Psoas muscle (tissue), 8 donors: ENCODE data around the gene DELE1. TPM values are rescaled to one million over a fixed set of nuclear protein-coding genes. Genes with fewer than 3 reads are reported as not detected.
"Not testable (repeated sequence)": the region's sequence is repeated elsewhere in the genome, so short reads cannot be mapped to it uniquely, and the experiment has no call there.

ENCODE experiments used
- ATAC-seq, 4 donors: fragments of 200-7000 bp; cut with Tn5 transposase; one replicate each; pipeline ENCODE4 v1.9.1; 2020; ENCODE audit warnings: moderate library complexity in 3 of 4, mild to moderate bottlenecking in 2 of 4
- DNase-seq, 2 donors: peaks; one replicate each; pipeline ENCODE4 v3.0.0-alpha.2; 2020
- H3K27ac ChIP-seq: fragments of 200-600 bp; one replicate; pipeline ENCODE4 v1.8.0; 2022
- H3K27me3 ChIP-seq, 3 donors: fragments of 200-600 bp in 1 of 3; one replicate each; pipeline versions ENCODE4 v1.6.1 to v1.8.0; 2013 to 2022; ENCODE audit warnings: low read length in 2 of 3, mild to moderate bottlenecking in 2 of 3, moderate library complexity in 1 of 3; ENCODE audit not compliant: insufficient read depth in 3 of 3
- H3K36me3 ChIP-seq, 2 donors: fragments of 200-600 bp in 1 of 2; one replicate each; pipeline versions ENCODE4 v1.6.1 to v1.8.0; 2013 to 2022; ENCODE audit warnings: low read depth in 1 of 2, mild to moderate bottlenecking in 1 of 2, moderate library complexity in 1 of 2; ENCODE audit not compliant: insufficient read depth in 1 of 2
- H3K4me1 ChIP-seq: fragments of 200-600 bp; one replicate; pipeline ENCODE4 v1.8.0; 2022
- H3K4me3 ChIP-seq: fragments of 200-600 bp; one replicate; pipeline ENCODE4 v1.8.0; 2022; ENCODE audit warnings: mild to moderate bottlenecking
- H3K9me3 ChIP-seq: fragments of 200-600 bp; one replicate; pipeline ENCODE4 v1.8.0; 2022
- WGBS, 3 donors: extraction: QIAGEN DNeasy Blood & Tissue Kit; methylation state at CpG; one replicate each; pipeline versions ENCODE4 v1.1.6 to v1.1.7; 2013; 5-methylcytosine and 5-hydroxymethylcytosine counted together
- intact Hi-C, 2 donors: fragments of 100-400 bp; cut with DNase I; formaldehyde crosslinking; loops; one replicate each; pipeline versions ENCODE4 v1.11.0 to v1.14.2; 2022
- polyA plus RNA-seq, 3 donors: library from polyadenylated mRNA; stranded (reverse); fragments of 200-250 nt; gene quantifications; one replicate each; pipeline ENCODE4 v1.2.3, GENCODE V29; 2013
- total RNA-seq, 4 donors: library from RNA; stranded (reverse); fragmentation: NEBNext Ultra II Directional in 2 of 4; extraction: Animal tissue kit (Norgen Biotek cat#: 25700) in 2 of 4; gene quantifications; one replicate each; pipeline versions ENCODE4 v1.2.1 to v1.2.4, GENCODE V29; 2021 to 2023
- TF ChIP-seq, protein P1 (sequence below): fragments of 200-600 bp; IDR thresholded peaks from one replicate; pipeline ENCODE4 v1.8.0; 2022; ENCODE audit warnings: antibody characterized with exemption
- donor health status: healthy with polysubstance abuse.
- donor health status: DM: no; HTN: no; CAD: no; lungs with moderate emphysema.
- donor health status: Bipolar disorder and iron deficiency.
- donor health status: healthy.
- donor health status: DM: yes; HTN: yes; CAD: no.
- donor health status: DM: no; HTN: no; CAD: no.
- donor health status: DM: no; HTN: no; CAD: no.
- donor health status: DM: yes; HTN: yes; CAD: no.

DELE1 gene
- total and polyA plus RNA-seq, 7 donors: 23.1 to 65.5 (median 40.5) TPM

DNA sequence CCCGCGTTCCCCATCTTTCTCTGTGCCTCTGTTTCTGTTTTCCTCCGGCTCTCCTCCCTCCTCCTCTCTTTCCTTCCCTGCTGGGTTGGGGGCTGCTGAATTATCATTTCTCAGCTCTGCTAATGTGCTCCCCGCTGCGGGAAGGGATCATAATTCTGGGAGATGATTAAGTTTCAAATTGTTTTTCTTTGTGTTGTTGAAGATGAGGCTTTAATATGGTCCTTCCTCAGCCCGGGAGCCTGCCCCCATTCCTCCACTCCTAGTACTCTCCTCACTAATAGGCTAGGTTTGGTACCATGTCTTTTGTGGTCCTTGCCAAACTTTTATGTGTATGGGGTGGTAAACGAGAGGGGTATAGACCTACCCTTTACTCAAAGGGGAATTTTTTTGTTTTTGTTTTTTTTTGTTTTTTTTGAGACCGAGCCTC lies 39.8 kb upstream of the DELE1 start:
- 23 to 37% (median 28%) methylated on average over 8 of the region's 8 CpGs for WGBS, 3 donors
- H3K27me3 ChIP-seq: peaks cover 0 to 46% (median 11%) of the 10 kb centered on the region in 3 donors
- intact Hi-C loops: loop anchor here (2.0 to 5.0 kb wide), 2 partner anchors 68 to 69 kb away; no protein-coding TSS in a partner anchor
- ATAC-seq (no peak), DNase-seq (no peak)
- peaks cover 10% of the 10 kb centered on the region for H3K4me1 ChIP-seq
- no peaks in the 10 kb centered on the region for H3K9me3 ChIP-seq
- no peak overlapping the region for H3K27ac ChIP-seq
- no peaks in the 10 kb centered on the region for H3K36me3 ChIP-seq
- no peak overlapping the region for H3K4me3 ChIP-seq
- TF ChIP-seq, protein P1, sequence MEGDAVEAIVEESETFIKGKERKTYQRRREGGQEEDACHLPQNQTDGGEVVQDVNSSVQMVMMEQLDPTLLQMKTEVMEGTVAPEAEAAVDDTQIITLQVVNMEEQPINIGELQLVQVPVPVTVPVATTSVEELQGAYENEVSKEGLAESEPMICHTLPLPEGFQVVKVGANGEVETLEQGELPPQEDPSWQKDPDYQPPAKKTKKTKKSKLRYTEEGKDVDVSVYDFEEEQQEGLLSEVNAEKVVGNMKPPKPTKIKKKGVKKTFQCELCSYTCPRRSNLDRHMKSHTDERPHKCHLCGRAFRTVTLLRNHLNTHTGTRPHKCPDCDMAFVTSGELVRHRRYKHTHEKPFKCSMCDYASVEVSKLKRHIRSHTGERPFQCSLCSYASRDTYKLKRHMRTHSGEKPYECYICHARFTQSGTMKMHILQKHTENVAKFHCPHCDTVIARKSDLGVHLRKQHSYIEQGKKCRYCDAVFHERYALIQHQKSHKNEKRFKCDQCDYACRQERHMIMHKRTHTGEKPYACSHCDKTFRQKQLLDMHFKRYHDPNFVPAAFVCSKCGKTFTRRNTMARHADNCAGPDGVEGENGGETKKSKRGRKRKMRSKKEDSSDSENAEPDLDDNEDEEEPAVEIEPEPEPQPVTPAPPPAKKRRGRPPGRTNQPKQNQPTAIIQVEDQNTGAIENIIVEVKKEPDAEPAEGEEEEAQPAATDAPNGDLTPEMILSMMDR: no peak

DNA sequence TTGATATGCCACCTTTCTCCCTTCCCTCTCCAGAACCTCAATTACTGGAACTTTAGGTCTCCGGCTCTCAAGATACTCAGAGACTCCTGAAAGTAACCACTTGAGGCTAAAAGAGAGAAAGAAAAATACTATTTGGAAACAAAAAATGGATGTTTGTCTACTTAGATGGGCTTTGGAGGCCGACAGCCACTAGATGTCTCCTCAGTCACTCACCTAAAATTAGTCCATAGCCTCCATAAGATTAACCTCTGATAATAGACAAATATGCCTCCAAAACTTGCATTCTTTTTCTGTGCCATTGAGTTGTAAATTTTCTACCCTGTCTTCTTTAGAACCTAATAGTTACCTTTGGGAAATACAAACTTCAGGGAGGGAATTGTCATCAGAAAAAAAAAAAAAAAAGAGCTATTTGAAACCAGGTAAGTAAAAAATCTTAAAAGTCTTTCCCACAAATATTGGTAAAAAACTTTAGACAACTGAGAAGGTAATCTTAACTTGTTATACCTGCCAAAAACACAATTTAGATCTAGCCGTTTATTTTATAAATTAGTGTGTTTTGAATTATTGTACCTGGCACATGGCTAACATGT lies 34.3 kb upstream of the DELE1 start:
- no peaks in the 10 kb centered on the region for H3K36me3 ChIP-seq
- ATAC-seq (no peak), DNase-seq (no peak)
- TF ChIP-seq, protein P1: peak; percentile 24
- no peak overlapping the region for H3K4me3 ChIP-seq
- no peaks in the 10 kb centered on the region for H3K9me3 ChIP-seq
- 58 to 62% (median 62%) methylated on average over 3 of the region's 3 CpGs for WGBS, 3 donors
- no peak overlapping the region for H3K27ac ChIP-seq
- no peaks in the 10 kb centered on the region for H3K4me1 ChIP-seq
- H3K27me3 ChIP-seq: peaks cover 0 to 25% (median 0%) of the 10 kb centered on the region in 3 donors
- intact Hi-C loops: no loop called here

DNA sequence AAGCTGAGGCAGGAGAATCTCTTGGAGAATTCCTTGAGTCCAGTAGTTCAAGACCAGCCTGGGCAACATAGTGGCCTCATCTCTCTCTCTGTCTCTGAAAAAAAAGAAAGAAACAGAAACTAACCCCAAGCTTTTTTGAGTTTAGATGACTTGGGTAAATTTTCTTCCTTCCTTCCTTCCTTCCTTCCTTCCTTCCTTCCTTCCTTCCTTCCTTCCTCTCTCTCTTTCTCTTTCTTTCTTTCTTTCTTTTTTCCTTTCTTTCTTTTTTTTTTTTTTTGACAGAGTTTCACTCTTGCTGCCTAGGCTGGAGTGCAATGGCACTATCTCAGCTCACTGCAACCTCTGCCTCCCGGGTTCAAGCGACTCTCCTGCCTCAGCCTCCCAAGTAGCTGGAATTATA lies 33.2 kb upstream of the DELE1 start:
- intact Hi-C loops, H3K4me3 ChIP-seq: not testable (repeated sequence)

DNA sequence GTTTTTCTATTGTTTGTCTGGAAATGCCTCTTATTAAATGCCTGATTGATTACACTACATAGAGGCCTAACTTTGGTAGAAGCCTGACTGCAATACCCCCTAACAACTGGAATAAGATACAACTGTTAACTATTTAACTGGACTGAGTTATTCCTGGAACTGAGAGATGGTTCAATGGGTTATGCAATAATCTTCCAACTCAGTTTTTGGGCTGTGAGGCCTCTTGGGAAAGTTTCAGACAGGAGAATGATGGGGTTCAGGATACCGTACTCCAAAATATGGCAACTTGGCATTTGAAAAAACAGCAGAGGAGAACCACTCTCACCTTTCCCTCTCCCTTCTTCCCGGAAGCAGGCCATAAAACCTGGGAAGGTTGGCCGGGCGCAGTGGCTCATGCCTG lies 26.2 kb upstream of the DELE1 start:
- no peak overlapping the region for H3K27ac ChIP-seq
- H3K36me3 ChIP-seq: no peaks in the 10 kb centered on the region
- H3K27me3 ChIP-seq: peaks cover 0 to 3% (median 0%) of the 10 kb centered on the region in 3 donors
- no peaks in the 10 kb centered on the region for H3K9me3 ChIP-seq
- DNase-seq (no peak), ATAC-seq (no peak)
- WGBS, 3 donors: 84 to 93% (median 91%) methylated on average over 4 of the region's 4 CpGs
- H3K4me3 ChIP-seq: no peak overlapping the region
- H3K4me1 ChIP-seq: no peaks in the 10 kb centered on the region
- intact Hi-C loops: no loop called here
- TF ChIP-seq, protein P1: no peak

More for the DNA sequence above, 33.2 kb upstream of the DELE1 start:
- not testable (repeated sequence) for ATAC-seq, H3K27ac ChIP-seq, H3K4me1 ChIP-seq, H3K9me3 ChIP-seq, H3K36me3 ChIP-seq, DNase-seq
- H3K27me3 ChIP-seq: peaks cover 0 to 15% (median 0%) of the 10 kb centered on the region in 3 donors
- 83 to 90% (median 89%) methylated on average over 2 of the region's 2 CpGs for WGBS, 3 donors

DNA sequence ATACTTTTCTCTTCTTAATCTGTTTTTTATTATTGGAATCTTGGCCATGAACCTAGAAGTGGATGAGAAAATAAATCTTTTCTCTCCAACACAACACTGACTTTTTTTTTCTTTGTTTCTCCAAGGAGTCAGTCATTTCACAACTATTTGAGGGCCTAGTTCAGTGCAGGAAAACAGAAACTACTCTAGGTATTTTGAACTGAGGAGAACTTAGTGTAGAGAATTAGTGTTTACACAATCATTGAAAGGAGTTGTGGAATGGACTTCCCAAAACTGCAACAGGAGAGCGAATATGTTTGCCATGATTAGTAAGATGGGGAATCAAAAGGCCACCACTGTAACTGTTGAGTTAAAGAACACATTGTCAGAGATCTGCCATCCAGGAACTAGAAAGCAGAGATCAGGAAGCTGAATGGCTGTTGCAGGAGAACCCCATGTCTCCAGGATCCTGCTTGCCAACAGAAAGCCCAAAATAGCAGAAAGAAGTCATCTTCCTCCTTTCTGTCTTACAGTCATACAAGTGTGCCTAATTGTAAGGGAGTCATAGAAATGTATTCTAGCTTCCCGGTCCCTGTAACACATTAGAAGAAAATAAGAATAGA lies 25.1 kb upstream of the DELE1 start:
- ATAC-seq (no peak), DNase-seq (no peak)
- TF ChIP-seq, protein P1: no peak
- Histone ChIP-seq H3K27me3 (no peaks in the 10 kb centered on the region), H3K4me3 (no peak overlapping the region), H3K36me3 (no peaks in the 10 kb centered on the region), H3K27ac (no peak overlapping the region), H3K4me1 (no peaks in the 10 kb centered on the region), H3K9me3 (no peaks in the 10 kb centered on the region)
- intact Hi-C loops: no loop called here
- 80 to 83% (median 81%) methylated on average over 2 of the region's 2 CpGs for WGBS, 3 donors
